ENCODE measurements around the gene MEOX2.

GRCh38 chr7:15643000-15643705 lies 43.3 kb downstream of the MEOX2 start:
- TF ChIP-seq CTCF (conservative IDR thresholded peaks at IDR 0.05; ENCODE audit: low read length) (peak; percentile 29), EZH2phosphoT487 (IDR thresholded peaks at IDR 0.05; ENCODE audit: borderline replicate concordance) (no peak)
